HEK293 (cell line): Measurements from ENCODE around the gene EXOSC6.
"Not testable (repeated sequence)": the region's sequence is repeated elsewhere in the genome, so short reads cannot be mapped to it uniquely, and the experiment has no call there.

ENCODE experiments used
- CTCF ChIP-seq: fragments of 450-650 bp; formaldehyde crosslinking; IDR thresholded peaks from 2 replicates; pipeline ENCODE4 v1.5.1; 2016; ENCODE audit warnings: missing biosample characterization, missing genetic modification characterization
- GLIS1 ChIP-seq: fragments of 450-650 bp; formaldehyde crosslinking; IDR thresholded peaks from 2 replicates; pipeline ENCODE4 v1.5.1; 2016; ENCODE audit warnings: missing biosample characterization, missing genetic modification characterization
- SETDB1 ChIP-seq: IDR thresholded peaks from one replicate; pipeline ENCODE4 v1.6.1; 2017; ENCODE audit warnings: mild to moderate bottlenecking, low read length, moderate library complexity, mixed read lengths; ENCODE audit not compliant: insufficient read length
- TCF7L2 ChIP-seq: IDR thresholded peaks from 2 replicates; pipeline ENCODE4 v1.6.1; 2011; ENCODE audit warnings: low read depth, mild to moderate bottlenecking, inconsistent platforms, low read length, moderate library complexity, borderline replicate concordance
- ZBTB11 ChIP-seq: fragments of 450-650 bp; formaldehyde crosslinking; conservative IDR thresholded peaks from 2 replicates; pipeline ENCODE4 v1.5.1; 2016; ENCODE audit warnings: low read depth, missing biosample characterization, missing genetic modification characterization
- ZNF146 ChIP-seq: fragments of 450-650 bp; formaldehyde crosslinking; IDR thresholded peaks from 2 replicates; pipeline ENCODE4 v1.5.1; 2016; ENCODE audit warnings: missing biosample characterization, missing genetic modification characterization
- ZNF280C ChIP-seq: fragments of 450-650 bp; formaldehyde crosslinking; IDR thresholded peaks from 2 replicates; pipeline ENCODE4 v1.5.1; 2016; ENCODE audit warnings: missing biosample characterization, missing genetic modification characterization
- ZNF335 ChIP-seq: fragments of 450-650 bp; formaldehyde crosslinking; conservative IDR thresholded peaks from 2 replicates; pipeline ENCODE4 v1.5.1; 2016; ENCODE audit warnings: missing biosample characterization, missing genetic modification characterization
- ZNF510 ChIP-seq: fragments of 450-650 bp; formaldehyde crosslinking; IDR thresholded peaks from 2 replicates; pipeline ENCODE4 v1.5.1; 2018; ENCODE audit warnings: mild to moderate bottlenecking, missing genetic modification characterization, missing biosample characterization; ENCODE audit not compliant: insufficient replicate concordance
- ZNF514 ChIP-seq: fragments of 450-650 bp; formaldehyde crosslinking; IDR thresholded peaks from 2 replicates; pipeline ENCODE4 v1.5.1; 2016; ENCODE audit warnings: missing biosample characterization, missing genetic modification characterization
- ZNF626 ChIP-seq: fragments of 450-650 bp; sonication (Bioruptor Pico); formaldehyde crosslinking; IDR thresholded peaks from 2 replicates; pipeline ENCODE4 v1.5.1; 2018; ENCODE audit warnings: missing biosample characterization, missing genetic modification characterization, inconsistent platforms
- ZNF792 ChIP-seq: fragments of 450-650 bp; formaldehyde crosslinking; IDR thresholded peaks from 2 replicates; pipeline ENCODE4 v1.5.1; 2016; ENCODE audit warnings: missing biosample characterization, missing genetic modification characterization
- ZSCAN30 ChIP-seq: fragments of 450-650 bp; IDR thresholded peaks from 2 replicates; pipeline ENCODE4 v1.5.1; 2018; ENCODE audit warnings: missing biosample characterization, mild to moderate bottlenecking, missing genetic modification characterization, moderate library complexity

- TF ChIP-seq ZNF792 (tag by site-specific recombination); CTCF (tag by site-specific recombination); TCF7L2; ZNF514 (tag by site-specific recombination); ZNF280C (tag by site-specific recombination); SETDB1; ZNF510; ZNF146 (tag by site-specific recombination); GLIS1 (tag by site-specific recombination); ZSCAN30 (tag by site-specific recombination); ZBTB11; ZNF626 (tag by site-specific recombination); ZNF335 (tag by site-specific recombination): not testable (repeated sequence)
These were observed 28.5 kb downstream of the EXOSC6 start for GRCh38 chr16:70223216-70223615.
